Embryonic facial prominence (tissue), 1 donor: ENCODE measurements around the gene KIF4B.

Experiments
- DNase-seq: peaks from one replicate; pipeline ENCODE4 v3.0.0-alpha.2; 2016; ENCODE audit errors: extremely low spot score

Gene KIF4B

GRCh38 chr5:155056644-155057269, 43.2 kb downstream of the KIF4B start:
- no peak for DNase-seq

GRCh38 chr5:155057626-155058025, 44.1 kb downstream of the KIF4B start:
- no peak for DNase-seq

DNA sequence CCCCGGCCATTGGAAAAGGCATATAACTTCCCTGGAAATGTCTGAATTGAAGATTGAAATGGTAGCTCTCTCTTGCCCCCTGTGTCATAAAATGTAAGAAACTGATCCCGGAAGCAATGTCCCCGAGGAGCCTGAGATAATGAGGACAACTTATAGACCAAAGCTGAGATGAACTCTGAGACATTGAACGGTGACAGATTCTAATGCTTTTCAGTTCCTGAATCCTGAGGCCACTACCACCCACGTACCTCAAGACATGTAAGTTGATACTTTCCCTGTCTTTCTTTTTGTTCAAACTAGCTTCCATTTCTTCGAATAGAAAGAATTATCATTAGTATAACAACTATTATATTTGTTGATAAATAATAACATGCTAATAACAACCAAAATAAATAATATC, 51.0 kb downstream of the KIF4B start:
- no peak for DNase-seq

DNA sequence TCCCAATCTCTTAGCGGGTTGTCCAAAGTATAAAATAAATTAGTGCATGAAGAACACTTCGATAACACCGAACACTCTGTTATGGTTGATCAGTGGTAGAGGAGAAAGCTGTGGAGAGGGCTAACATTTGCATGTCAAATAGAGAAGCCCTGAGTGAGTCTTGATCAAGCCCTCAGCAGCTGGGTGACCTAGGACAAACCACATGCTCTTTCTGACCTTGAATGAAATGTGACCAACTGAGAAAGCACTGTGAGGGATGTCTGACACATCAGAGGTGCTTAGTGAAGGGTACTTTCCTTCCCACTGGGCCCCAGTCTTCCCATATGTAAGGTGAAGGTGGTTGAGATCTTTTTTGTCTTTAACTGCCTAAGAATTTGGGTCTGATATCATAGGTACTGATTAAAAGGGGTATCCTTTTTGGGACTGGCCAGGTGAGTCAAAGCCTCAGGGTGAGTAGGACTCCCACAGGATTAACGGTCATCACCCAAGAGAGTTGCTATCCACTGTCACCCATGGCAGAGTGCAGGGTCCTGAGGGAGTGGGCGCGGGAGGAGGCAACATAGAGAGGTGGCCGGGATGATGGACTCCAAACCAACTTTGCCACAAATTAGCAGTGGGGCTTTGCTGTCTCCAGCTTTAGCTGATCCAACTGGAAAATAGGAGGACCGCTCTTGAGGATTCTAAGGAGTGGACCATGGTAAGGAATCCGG, 53.5 kb downstream of the KIF4B start:
- DNase-seq: no peak
